Measurements from ENCODE around the gene SH2D1B. TPM values are rescaled to one million over a fixed set of nuclear protein-coding genes. Genes with fewer than 3 reads are reported as not detected.

SH2D1B gene
- total and polyA plus RNA-seq, 2 donors (not counting 3 experiments of a cell fraction or from before 2014, with no cell fraction given) = not detected

GRCh38 chr1:162405800-162406199, 6.1 kb downstream of the SH2D1B start:
- TF ChIP-seq FOS (IDR thresholded peaks at IDR 0.05; ENCODE audit: borderline replicate concordance, insufficient read depth, low read length) (no peak), GATA2 (IDR thresholded peaks at IDR 0.05; ENCODE audit: insufficient read depth, insufficient read length, low read depth, low read length) (peak; percentile 38)
- POLR2A ChIA-PET = no interaction called here
- intact Hi-C loops (cut with micrococcal nuclease) (no loop called here), dilution Hi-C loops (cut with MboI; ENCODE audit: extremely low pct_ligation_motif_present, low sequenced_read_pairs) (no loop called here)
- peaks cover 3% of the 10 kb centered on the region for H3K4me1 ChIP-seq (ENCODE audit: control insufficient read depth, extremely low read depth, insufficient read depth, low read length)
- no peaks in the 10 kb centered on the region for H3K9me1 ChIP-seq (replicated peaks; ENCODE audit: control insufficient read depth, extremely low read depth, insufficient read depth, low read length)
- peak; percentile 53 for DNase-seq (ENCODE audit: low read depth, low spot score)
- FAIRE-seq = no peak
- no peaks in the 10 kb centered on the region for H3K36me3 ChIP-seq (ENCODE audit: control insufficient read depth in 2 of 2, extremely low read depth in 1 of 2, insufficient read depth in 2 of 2, low read length in 2 of 2)
- H3K9ac ChIP-seq (replicated peaks; ENCODE audit: extremely low read depth, insufficient read depth, low read length) = no peak overlapping the region
- H3K4me2 ChIP-seq (ENCODE audit: insufficient read depth, low read length) = no peak overlapping the region
- no peak overlapping the region for H3K4me3 ChIP-seq (replicated peaks in 1 of 3; ENCODE audit: insufficient read depth in 1 of 3, low read depth in 1 of 3, low read length in 3 of 3)
- H3K79me2 ChIP-seq (ENCODE audit: control insufficient read depth, insufficient read depth, low read length) = no peaks in the 10 kb centered on the region
- BruUV-seq (replicated peaks) = no TSS peak
- CTCF ChIA-PET = interaction anchor here (0.9 kb wide), 1 partner anchor 350 kb away, joined by 3 read pairs; no protein-coding TSS in a partner anchor
- no peaks in the 10 kb centered on the region for H3K27me3 ChIP-seq (ENCODE audit: control insufficient read depth in 2 of 2, insufficient read depth in 2 of 2, low read length in 2 of 2)
- H2AFZ ChIP-seq (ENCODE audit: low read depth, low read length) = peak overlapping the region; percentile 83
- no peaks in the 10 kb centered on the region for H4K20me1 ChIP-seq (replicated peaks; ENCODE audit: control insufficient read depth, extremely low read depth, insufficient read depth, low read length)
- H3K9me3 ChIP-seq (replicated peaks; ENCODE audit: control insufficient read depth, insufficient read depth, low read length) = no peaks in the 10 kb centered on the region
- H3K27ac ChIP-seq (ENCODE audit: insufficient read depth, low read depth, low read length) = no peak overlapping the region

GRCh38 chr1:162404550-162405160, 7.3 kb downstream of the SH2D1B start:
- no peak for DNase-seq (ENCODE audit: low read depth, low spot score)

More at GRCh38 chr1:162404550-162405160, 7.3 kb downstream of the SH2D1B start:
- Histone ChIP-seq H4K20me1 (replicated peaks; ENCODE audit: control insufficient read depth, extremely low read depth, insufficient read depth, low read length) (no peaks in the 10 kb centered on the region), H3K4me3 (replicated peaks in 1 of 3; ENCODE audit: insufficient read depth in 1 of 3, low read depth in 1 of 3, low read length in 3 of 3) (no peak overlapping the region), H3K4me1 (ENCODE audit: control insufficient read depth, extremely low read depth, insufficient read depth, low read length) (peaks cover 3% of the 10 kb centered on the region), H3K9me3 (replicated peaks; ENCODE audit: control insufficient read depth, insufficient read depth, low read length) (no peaks in the 10 kb centered on the region), H3K4me2 (ENCODE audit: insufficient read depth, low read length) (no peak overlapping the region), H3K9ac (replicated peaks; ENCODE audit: extremely low read depth, insufficient read depth, low read length) (no peak overlapping the region), H3K36me3 (ENCODE audit: control insufficient read depth in 2 of 2, extremely low read depth in 1 of 2, insufficient read depth in 2 of 2, low read length in 2 of 2) (no peaks in the 10 kb centered on the region), H3K9me1 (replicated peaks; ENCODE audit: control insufficient read depth, extremely low read depth, insufficient read depth, low read length) (no peaks in the 10 kb centered on the region), H3K79me2 (ENCODE audit: control insufficient read depth, insufficient read depth, low read length) (no peaks in the 10 kb centered on the region), H2AFZ (ENCODE audit: low read depth, low read length) (no peak overlapping the region), H3K27ac (ENCODE audit: insufficient read depth, low read depth, low read length) (no peak overlapping the region), H3K27me3 (ENCODE audit: control insufficient read depth in 2 of 2, insufficient read depth in 2 of 2, low read length in 2 of 2) (no peaks in the 10 kb centered on the region)
- no peak for TF ChIP-seq MYC (IDR thresholded peaks at IDR 0.05; ENCODE audit: low read depth, low read length)
- TF ChIP-seq EZH2 (IDR thresholded peaks at IDR 0.05; ENCODE audit: borderline replicate concordance, low read depth, low read length, severe bottlenecking) = no peak
- TF ChIP-seq POLR2AphosphoS5 (IDR thresholded peaks at IDR 0.05; ENCODE audit: insufficient read depth, low read depth, low read length) = no peak
- TF ChIP-seq CTCF (IDR thresholded peaks at IDR 0.05; ENCODE audit: extremely low read depth in 1 of 2, insufficient read depth in 1 of 2, low read depth in 1 of 2, low read length in 2 of 2) = no peak
- TF ChIP-seq FOS (IDR thresholded peaks at IDR 0.05; ENCODE audit: borderline replicate concordance, insufficient read depth, low read length) = no peak
- no peak for TF ChIP-seq JUN (IDR thresholded peaks at IDR 0.05; ENCODE audit: borderline replicate concordance, insufficient read depth, insufficient read length, low read depth)
- no peak for TF ChIP-seq MAX (IDR thresholded peaks at IDR 0.05; ENCODE audit: insufficient read depth, insufficient read length)
- TF ChIP-seq GATA2 (IDR thresholded peaks at IDR 0.05; ENCODE audit: insufficient read depth, insufficient read length, low read depth, low read length) = no peak
- no peak for TF ChIP-seq POLR2A (IDR thresholded peaks at IDR 0.05; ENCODE audit: low read depth, low read length)
- intact Hi-C loops (cut with micrococcal nuclease) = no loop called here
- ChIA-PET CTCF (no interaction called here), POLR2A (no interaction called here)
- no TSS peak for BruUV-seq (replicated peaks)
- FAIRE-seq = no peak
- dilution Hi-C loops (cut with MboI; ENCODE audit: extremely low pct_ligation_motif_present, low sequenced_read_pairs) = no loop called here
